T-cell (primary cell): ENCODE data around the gene CAMK2A. TPM values are rescaled to one million over a fixed set of nuclear protein-coding genes. Genes with fewer than 3 reads are reported as not detected.

ENCODE experiments used
- ATAC-seq, 4 experiments: fragments of 200-7000 bp in 3 of 4; fragments of 150-1000 bp in 1 of 4; cut with Tn5 transposase; replicated peaks in 1 of 4; 1 replicate in 3 of 4; 2 replicates in 1 of 4; pipeline ENCODE4 v1.10.0; 2021; ENCODE audit warnings: moderate library complexity in 3 of 4, mild to moderate bottlenecking in 2 of 4, moderate number of reproducible peaks in 1 of 4
- CTCF ChIA-PET, 2 donors: fragments of 300-600 bp; sonication (Branson Sonifier 250); formaldehyde crosslinking; loops; one replicate each; lab custom pipeline; 2022; ENCODE audit warnings: antibody characterized with exemption in 2 of 2; lab: Charles Lee
- POLR2A ChIA-PET, 2 donors: fragments of 300-600 bp; sonication (Branson Sonifier 250); formaldehyde crosslinking; loops; one replicate each; lab custom pipeline; 2022; ENCODE audit warnings: antibody characterized with exemption in 2 of 2; lab: Charles Lee
- DNase-seq, 35 experiments: peaks; one replicate each; pipeline versions ENCODE4 v3.0.0 to v3.0.0-alpha.2; 2013 to 2023
- H3K27ac ChIP-seq: one replicate; pipeline ENCODE4 v1.5.1; 2013; ENCODE audit warnings: low read length
- H3K27me3 ChIP-seq, 2 experiments: replicated peaks in 1 of 2; 1 replicate in 1 of 2; 2 replicates in 1 of 2; pipeline versions ENCODE4 v1.6.1 to v1.7.0; 2013; ENCODE audit warnings: low read length in 1 of 2, mixed read lengths in 1 of 2; ENCODE audit not compliant: control insufficient read depth in 2 of 2, insufficient read depth in 2 of 2; ENCODE audit errors: extremely low read depth in 1 of 2
- H3K36me3 ChIP-seq, 2 donors: 1 replicate in 1 of 2; 2 replicates in 1 of 2; pipeline versions ENCODE4 v1.6.1 to v1.7.0; 2013; ENCODE audit warnings: low read length in 1 of 2; ENCODE audit not compliant: control insufficient read depth in 2 of 2, insufficient read depth in 1 of 2; ENCODE audit errors: extremely low read depth in 1 of 2
- H3K4me1 ChIP-seq, 2 experiments: 1 replicate in 1 of 2; 2 replicates in 1 of 2; pipeline versions ENCODE4 v1.6.1 to v1.7.0; 2013; ENCODE audit warnings: low read length in 2 of 2, mixed read lengths in 1 of 2; ENCODE audit not compliant: insufficient read depth in 2 of 2, control insufficient read depth in 1 of 2; ENCODE audit errors: extremely low read depth in 1 of 2
- H3K4me3 ChIP-seq, 2 donors: 1 replicate in 1 of 2; 2 replicates in 1 of 2; pipeline versions ENCODE4 v1.5.1 to v1.7.0; 2013; ENCODE audit warnings: mild to moderate bottlenecking in 2 of 2, low read length in 1 of 2, moderate library complexity in 1 of 2; ENCODE audit not compliant: control insufficient read depth in 1 of 2; ENCODE audit errors: extremely low read depth in 1 of 2
- H3K9me3 ChIP-seq: 2 replicates; pipeline ENCODE4 v1.7.0; 2013
- H3K27ac Mint-ChIP-seq, 2 donors: one replicate each; pipeline ENCODE4 v1.8.0; 2020 to 2021; ENCODE audit warnings: mild to moderate bottlenecking in 2 of 2, mixed read lengths in 2 of 2
- H3K27me3 Mint-ChIP-seq, 2 donors: one replicate each; pipeline ENCODE4 v1.8.0; 2021 to 2022; ENCODE audit warnings: mixed read lengths in 2 of 2
- H3K36me3 Mint-ChIP-seq: one replicate; pipeline ENCODE4 v1.8.0; 2021; ENCODE audit warnings: mixed read lengths
- H3K4me1 Mint-ChIP-seq, 3 donors: one replicate each; pipeline ENCODE4 v1.8.0; 2020 to 2022; ENCODE audit warnings: mixed read lengths in 3 of 3, mild to moderate bottlenecking in 1 of 3
- H3K4me3 Mint-ChIP-seq, 3 donors: one replicate each; pipeline ENCODE4 v1.8.0; 2020 to 2022; ENCODE audit warnings: mild to moderate bottlenecking in 3 of 3, mixed read lengths in 3 of 3, moderate library complexity in 3 of 3
- H3K9me3 Mint-ChIP-seq, 3 donors: one replicate each; pipeline ENCODE4 v1.8.0; 2020 to 2022; ENCODE audit warnings: mixed read lengths in 3 of 3
- WGBS: methylation state at CpG from one replicate; pipeline ENCODE4 v1.1.5; 2013; ENCODE audit warnings: missing lambda C conversion rate; ENCODE audit not compliant: insufficient coverage; 5-methylcytosine and 5-hydroxymethylcytosine counted together
- total RNA-seq, 35 experiments: library from RNA in 6 of 35; stranded (reverse) in 6 of 35; fragments of 120-200 nt in 1 of 35; gene quantifications; one replicate each; pipeline versions ENCODE4 v1.2.1 to v1.2.4 and lab custom pipeline; 2013 to 2026

Gene CAMK2A
- total RNA-seq, 5 donors from 2014 or later (not counting 1 experiment from before 2014, with no cell fraction given) = not detected

GRCh38 chr5:150230842-150231241 is 58.7 kb downstream of the CAMK2A start:
- POLR2A ChIA-PET = no interaction called here
- Histone ChIP-seq H3K27ac (no peak overlapping the region), H3K27me3 (peaks cover 0 to 2% of the 10 kb centered on the region in 2 experiments), H3K4me1 (no peaks in the 10 kb centered on the region), H3K4me3 (no peak overlapping the region), H3K9me3 (no peaks in the 10 kb centered on the region), H3K36me3 (no peaks in the 10 kb centered on the region)
- DNase-seq (no peak), ATAC-seq (no peak)
- Mint-ChIP-seq H3K9me3 (no peaks in the 10 kb centered on the region), H3K36me3 (no peaks in the 10 kb centered on the region), H3K27ac (no peak overlapping the region), H3K27me3 (no peaks in the 10 kb centered on the region), H3K4me3 (no peak overlapping the region), H3K4me1 (no peaks in the 10 kb centered on the region)
- WGBS = 83% methylated on average over 6 of the region's 7 CpGs
- CTCF ChIA-PET = no interaction called here

DNA sequence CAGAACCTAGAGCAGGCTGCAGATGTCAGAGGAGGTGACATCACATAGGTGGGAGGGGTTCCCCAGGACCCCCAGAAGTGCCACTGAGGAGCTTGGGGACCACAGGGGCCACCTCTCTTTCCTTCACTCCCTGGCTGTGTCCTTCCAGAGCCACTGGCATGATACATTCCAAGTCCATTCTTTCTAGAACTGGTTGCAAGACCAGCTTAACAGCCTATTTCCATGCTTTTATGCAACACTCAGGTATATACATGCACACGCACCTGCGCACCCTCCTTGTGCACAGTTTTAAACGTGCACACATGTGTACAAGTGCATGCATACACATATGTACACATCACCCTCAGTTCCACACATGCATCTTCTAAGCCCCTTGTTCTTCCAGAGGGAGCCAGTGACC is 60.0 kb downstream of the CAMK2A start:
- H3K9me3 ChIP-seq = no peaks in the 10 kb centered on the region
- ATAC-seq = no peak
- H3K9me3 Mint-ChIP-seq = no peaks in the 10 kb centered on the region
- ChIA-PET POLR2A (no interaction called here), CTCF (no interaction called here)
- no peaks in the 10 kb centered on the region for H3K36me3 Mint-ChIP-seq
- no peak overlapping the region for H3K27ac ChIP-seq
- no peaks in the 10 kb centered on the region for H3K4me1 Mint-ChIP-seq
- H3K27me3 ChIP-seq = peaks cover 0 to 2% of the 10 kb centered on the region in 2 experiments
- no peak for DNase-seq
- 93% methylated on average over 2 of the region's 3 CpGs for WGBS
- no peak overlapping the region for H3K27ac Mint-ChIP-seq
- no peaks in the 10 kb centered on the region for H3K36me3 ChIP-seq
- no peak overlapping the region for H3K4me3 Mint-ChIP-seq
- no peak overlapping the region for H3K4me3 ChIP-seq
- no peaks in the 10 kb centered on the region for H3K4me1 ChIP-seq
- no peaks in the 10 kb centered on the region for H3K27me3 Mint-ChIP-seq

- Histone ChIP-seq H3K36me3 (no peaks in the 10 kb centered on the region), H3K27ac (no peak overlapping the region), H3K9me3 (no peaks in the 10 kb centered on the region), H3K4me3 (no peak overlapping the region), H3K4me1 (no peaks in the 10 kb centered on the region), H3K27me3 (peaks cover 0 to 2% of the 10 kb centered on the region in 2 experiments)
- Mint-ChIP-seq H3K4me3 (no peak overlapping the region), H3K27ac (no peak overlapping the region), H3K36me3 (no peaks in the 10 kb centered on the region), H3K4me1 (no peaks in the 10 kb centered on the region), H3K9me3 (no peaks in the 10 kb centered on the region), H3K27me3 (no peaks in the 10 kb centered on the region)
- POLR2A ChIA-PET = no interaction called here
- 74% methylated on average over 7 of the region's 11 CpGs for WGBS
- DNase-seq (no peak), ATAC-seq (no peak)
- CTCF ChIA-PET = interaction anchor here in 1 of 2 donors (0.5 kb wide), 1 partner anchor 205 kb away, joined by 3 read pairs; no protein-coding TSS in a partner anchor
Measured at GRCh38 chr5:150227606-150228273, 61.8 kb downstream of the CAMK2A start.

GRCh38 chr5:150227036-150227435 is 62.5 kb downstream of the CAMK2A start:
- peaks cover 0 to 8% of the 10 kb centered on the region in 2 experiments for H3K27me3 ChIP-seq
- no peak for ATAC-seq
- no peak overlapping the region for H3K4me3 ChIP-seq
- no peak overlapping the region for H3K27ac ChIP-seq
- ChIA-PET POLR2A (no interaction called here), CTCF (no interaction called here)
- Mint-ChIP-seq H3K9me3 (no peaks in the 10 kb centered on the region), H3K36me3 (no peaks in the 10 kb centered on the region), H3K4me1 (no peaks in the 10 kb centered on the region), H3K27ac (no peak overlapping the region), H3K4me3 (no peak overlapping the region), H3K27me3 (no peaks in the 10 kb centered on the region)
- no peaks in the 10 kb centered on the region for H3K4me1 ChIP-seq
- no peaks in the 10 kb centered on the region for H3K9me3 ChIP-seq
- no peaks in the 10 kb centered on the region for H3K36me3 ChIP-seq
- WGBS = 100% methylated on average over 1 of the region's 5 CpGs
- no peak for DNase-seq

DNA sequence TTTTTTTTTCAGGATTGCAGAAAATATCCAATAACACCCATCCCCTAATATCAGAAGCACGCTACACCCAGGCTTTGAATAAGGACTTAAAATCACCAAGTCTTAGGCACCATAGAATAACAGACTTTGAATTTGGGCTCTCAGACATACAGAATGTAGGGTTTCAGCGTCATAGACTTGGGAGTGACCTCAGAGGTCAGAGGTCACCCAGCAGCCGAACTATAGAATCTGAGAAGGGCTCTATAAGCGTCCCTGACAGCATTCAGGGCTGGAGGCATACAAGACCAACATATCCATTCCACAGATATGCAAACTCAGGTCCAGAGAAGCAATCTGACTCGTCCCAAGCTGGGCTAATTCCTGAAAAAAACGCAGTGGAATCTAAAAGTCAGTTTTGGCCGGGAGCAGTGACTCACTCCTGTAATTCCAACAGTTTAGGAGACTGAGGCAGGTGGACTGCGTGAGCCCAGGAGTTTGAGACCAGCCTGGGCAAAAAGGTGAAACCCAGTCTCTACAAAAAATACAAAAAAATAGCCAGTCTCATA is 65.0 kb downstream of the CAMK2A start:
- ATAC-seq (no peak), DNase-seq (no peak)
- Mint-ChIP-seq H3K27ac (no peak overlapping the region), H3K9me3 (no peaks in the 10 kb centered on the region), H3K36me3 (no peaks in the 10 kb centered on the region), H3K4me1 (no peaks in the 10 kb centered on the region), H3K27me3 (peaks cover 0 to 7% of the 10 kb centered on the region in 2 donors), H3K4me3 (no peak overlapping the region)
- Histone ChIP-seq H3K27ac (no peak overlapping the region), H3K4me1 (no peaks in the 10 kb centered on the region), H3K9me3 (no peaks in the 10 kb centered on the region), H3K4me3 (no peak overlapping the region), H3K27me3 (peaks cover 0 to 18% of the 10 kb centered on the region in 2 experiments), H3K36me3 (no peaks in the 10 kb centered on the region)
- POLR2A ChIA-PET = no interaction called here
- CTCF ChIA-PET = no interaction called here
- 75% methylated on average over 3 of the region's 8 CpGs for WGBS

DNA sequence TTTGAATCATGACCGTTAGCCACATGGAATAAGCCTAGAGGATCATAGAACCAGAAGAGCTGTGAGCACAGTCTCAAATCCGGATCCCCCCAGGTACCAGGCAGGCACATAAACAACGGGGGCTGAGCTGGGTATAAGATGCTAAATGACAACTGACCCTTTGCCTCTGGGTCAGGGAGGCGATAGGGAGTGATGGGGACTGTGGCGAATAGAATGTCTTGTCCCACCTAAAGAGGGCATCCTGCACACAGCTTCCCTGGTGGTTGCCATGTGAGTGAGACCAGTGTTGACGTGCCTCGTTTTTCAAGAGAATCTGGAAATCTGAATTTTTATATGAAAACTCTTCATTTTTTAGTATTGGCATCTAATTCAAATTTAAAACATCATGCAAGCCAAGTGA is 66.1 kb downstream of the CAMK2A start:
- DNase-seq = no peak
- Mint-ChIP-seq H3K36me3 (no peaks in the 10 kb centered on the region), H3K4me3 (no peak overlapping the region), H3K27ac (no peak overlapping the region), H3K4me1 (no peaks in the 10 kb centered on the region), H3K27me3 (peaks cover 0 to 7% of the 10 kb centered on the region in 2 donors), H3K9me3 (no peaks in the 10 kb centered on the region)
- Histone ChIP-seq H3K4me3 (no peak overlapping the region), H3K27me3 (peaks cover 0 to 25% of the 10 kb centered on the region in 2 experiments), H3K36me3 (no peaks in the 10 kb centered on the region), H3K9me3 (no peaks in the 10 kb centered on the region), H3K27ac (no peak overlapping the region), H3K4me1 (no peaks in the 10 kb centered on the region)
- POLR2A ChIA-PET = no interaction called here
- ATAC-seq = no peak
- CTCF ChIA-PET = no interaction called here
- WGBS = 72% methylated on average over 4 of the region's 7 CpGs
